Spleen (tissue), 11 donors: ENCODE results near the gene MDFI. TPM values are rescaled to one million over a fixed set of nuclear protein-coding genes. Genes with fewer than 3 reads are reported as not detected.

Experiments used
- DNase-seq: peaks from one replicate; pipeline ENCODE4 v3.0.0-alpha.2; 2020
- H3K27ac ChIP-seq, 8 donors: fragments of 200-600 bp; sonication (generic) in 7 of 8; 1 replicate in 4 of 8; 2 replicates in 4 of 8; pipeline versions ENCODE4 v1.5.0 to v1.8.0; 2016 to 2021; ENCODE audit warnings: inconsistent platforms in 4 of 8, mild to moderate bottlenecking in 4 of 8, moderate library complexity in 1 of 8
- H3K27me3 ChIP-seq, 7 donors: fragments of 200-600 bp; sonication (generic) in 6 of 7; replicated peaks in 1 of 7; 1 replicate in 4 of 7; 2 replicates in 3 of 7; pipeline versions ENCODE4 v1.5.0 to v1.8.0; 2016 to 2021; ENCODE audit warnings: inconsistent platforms in 3 of 7, mild to moderate bottlenecking in 1 of 7
- H3K36me3 ChIP-seq, 6 donors: fragments of 200-600 bp; sonication (generic) in 5 of 6; 1 replicate in 4 of 6; 2 replicates in 2 of 6; pipeline versions ENCODE4 v1.5.0 to v1.8.0; 2016 to 2021; ENCODE audit warnings: inconsistent platforms in 2 of 6
- H3K4me1 ChIP-seq, 6 donors: fragments of 200-600 bp; sonication (generic) in 5 of 6; 1 replicate in 3 of 6; 2 replicates in 3 of 6; pipeline versions ENCODE4 v1.5.0 to v1.8.0; 2016 to 2021; ENCODE audit warnings: inconsistent platforms in 3 of 6
- H3K4me3 ChIP-seq, 8 donors: fragments of 200-600 bp; sonication (generic) in 7 of 8; 1 replicate in 4 of 8; 2 replicates in 4 of 8; pipeline versions ENCODE4 v1.5.0 to v1.8.0; 2016 to 2021; ENCODE audit warnings: inconsistent platforms in 4 of 8, mild to moderate bottlenecking in 4 of 8, moderate library complexity in 2 of 8
- H3K9me3 ChIP-seq, 8 donors: fragments of 200-600 bp; sonication (generic) in 7 of 8; 1 replicate in 4 of 8; 2 replicates in 4 of 8; pipeline versions ENCODE4 v1.5.0 to v1.8.0; 2016 to 2021; ENCODE audit warnings: inconsistent platforms in 4 of 8
- POLR2A ChIP-seq, 3 donors: fragments of 450-650 bp; IDR thresholded peaks; one replicate each; pipeline ENCODE4 v1.5.1; 2017; ENCODE audit warnings: antibody characterized with exemption in 3 of 3, mild to moderate bottlenecking in 1 of 3
- POLR2AphosphoS5 ChIP-seq, 3 donors: sonication (generic); formaldehyde crosslinking; IDR thresholded peaks; one replicate each; pipeline ENCODE4 v1.5.1; 2017; ENCODE audit warnings: antibody characterized with exemption in 3 of 3
- WGBS, 5 donors: extraction: QIAGEN DNeasy Blood & Tissue Kit in 3 of 5; methylation state at CpG; one replicate each; pipeline versions ENCODE4 v1.1.5 to v1.1.7; 2013 to 2018; 5-methylcytosine and 5-hydroxymethylcytosine counted together
- intact Hi-C: fragments of 100-400 bp; cut with DNase I; formaldehyde crosslinking; loops from one replicate; pipeline ENCODE4 v1.15.0; 2023; ENCODE audit warnings: low total_unique reads
- polyA plus RNA-seq, 3 donors: library from polyadenylated mRNA; stranded (reverse); fragments of 200-250 nt; gene quantifications; one replicate each; pipeline ENCODE4 v1.2.1, GENCODE V29; 2013
- total RNA-seq, 7 donors: library from RNA; depleted of rRNA in 3 of 7; stranded (reverse); fragments of >200 nt in 3 of 7; fragmentation: NEBNext Ultra II Directional in 4 of 7; extraction: Animal tissue kit (Norgen Biotek cat#: 25700) in 4 of 7; gene quantifications; one replicate each; pipeline versions ENCODE4 v1.1.0 to v1.2.1, GENCODE V29; 2016 to 2021
- TF ChIP-seq, protein P1 (sequence below), 11 experiments: fragments of 200-600 bp in 7 of 11; fragments of 450-650 bp in 4 of 11; sonication (generic) in 4 of 11; IDR thresholded peaks in 8 of 11; conservative IDR thresholded peaks in 3 of 11; 1 replicate in 7 of 11; 2 replicates in 4 of 11; pipeline versions ENCODE4 v1.4.0 to v1.8.0; 2016 to 2021; ENCODE audit warnings: antibody characterized with exemption in 11 of 11, inconsistent platforms in 4 of 11, mild to moderate bottlenecking in 1 of 11
- donor health status: healthy with polysubstance abuse.
- donor health status: DM: no; HTN: no; CAD: no; lungs with moderate emphysema.
- donor health status: DM: no; HTN: no; CAD: no.
- donor health status: Bipolar disorder and iron deficiency.
- donor health status: healthy.
- donor health status: DM: no; HTN: no; CAD: no.
- donor health status: DM: yes; HTN: yes; CAD: no.

Gene MDFI
- total and polyA plus RNA-seq, 10 donors, result 0.28 to 0.82 (median 0.47) TPM; not detected in 5

- peaks cover 0 to 47% (median 0%) of the 10 kb centered on the region in 7 donors for H3K27me3 ChIP-seq
- no peaks in the 10 kb centered on the region for H3K4me1 ChIP-seq
- H3K27ac ChIP-seq, result no peak overlapping the region
- intact Hi-C loops, result no loop called here
- DNase-seq, result peak; percentile 56
- no peak overlapping the region for H3K4me3 ChIP-seq
- H3K36me3 ChIP-seq, result no peaks in the 10 kb centered on the region
- TF ChIP-seq POLR2AphosphoS5 (IDR thresholded peaks at IDR 0.05) (no peak), POLR2A (IDR thresholded peaks at IDR 0.05) (no peak)
- TF ChIP-seq, protein P1, sequence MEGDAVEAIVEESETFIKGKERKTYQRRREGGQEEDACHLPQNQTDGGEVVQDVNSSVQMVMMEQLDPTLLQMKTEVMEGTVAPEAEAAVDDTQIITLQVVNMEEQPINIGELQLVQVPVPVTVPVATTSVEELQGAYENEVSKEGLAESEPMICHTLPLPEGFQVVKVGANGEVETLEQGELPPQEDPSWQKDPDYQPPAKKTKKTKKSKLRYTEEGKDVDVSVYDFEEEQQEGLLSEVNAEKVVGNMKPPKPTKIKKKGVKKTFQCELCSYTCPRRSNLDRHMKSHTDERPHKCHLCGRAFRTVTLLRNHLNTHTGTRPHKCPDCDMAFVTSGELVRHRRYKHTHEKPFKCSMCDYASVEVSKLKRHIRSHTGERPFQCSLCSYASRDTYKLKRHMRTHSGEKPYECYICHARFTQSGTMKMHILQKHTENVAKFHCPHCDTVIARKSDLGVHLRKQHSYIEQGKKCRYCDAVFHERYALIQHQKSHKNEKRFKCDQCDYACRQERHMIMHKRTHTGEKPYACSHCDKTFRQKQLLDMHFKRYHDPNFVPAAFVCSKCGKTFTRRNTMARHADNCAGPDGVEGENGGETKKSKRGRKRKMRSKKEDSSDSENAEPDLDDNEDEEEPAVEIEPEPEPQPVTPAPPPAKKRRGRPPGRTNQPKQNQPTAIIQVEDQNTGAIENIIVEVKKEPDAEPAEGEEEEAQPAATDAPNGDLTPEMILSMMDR (IDR thresholded peaks at IDR 0.05 in 8 of 11, conservative IDR thresholded peaks at IDR 0.05 in 3 of 11), result no peak
- H3K9me3 ChIP-seq, result no peaks in the 10 kb centered on the region
- WGBS, 5 donors, result 84 to 91% (median 90%) methylated on average over 32 of the region's 32 CpGs
Measured at GRCh38 chr6:41652866-41653652, 14.8 kb downstream of the MDFI start.

- TF ChIP-seq POLR2A (IDR thresholded peaks at IDR 0.05), result no peak
- TF ChIP-seq, protein P1 (IDR thresholded peaks at IDR 0.05 in 8 of 11, conservative IDR thresholded peaks at IDR 0.05 in 3 of 11), result no peak
- TF ChIP-seq POLR2AphosphoS5 (IDR thresholded peaks at IDR 0.05), result no peak
- Histone ChIP-seq H3K27ac (no peak overlapping the region), H3K4me3 (no peak overlapping the region), H3K27me3 (peaks cover 0 to 47% (median 0%) of the 10 kb centered on the region in 7 donors), H3K4me1 (no peaks in the 10 kb centered on the region), H3K36me3 (no peaks in the 10 kb centered on the region), H3K9me3 (no peaks in the 10 kb centered on the region)
- 77 to 90% (median 85%) methylated on average over 5 of the region's 5 CpGs for WGBS, 5 donors
- intact Hi-C loops, result no loop called here
- DNase-seq, result peak; percentile 23
Measured at GRCh38 chr6:41653691-41654090, 15.4 kb downstream of the MDFI start.

GRCh38 chr6:41654151-41654697, 16.0 kb downstream of the MDFI start:
- 67 to 80% (median 72%) methylated on average over 5 of the region's 5 CpGs for WGBS, 5 donors
- peak; percentile 12 for DNase-seq
- H3K27ac ChIP-seq, result no peak overlapping the region
- intact Hi-C loops, result no loop called here
- no peak overlapping the region for H3K4me3 ChIP-seq
- TF ChIP-seq POLR2AphosphoS5 (IDR thresholded peaks at IDR 0.05) (no peak), POLR2A (IDR thresholded peaks at IDR 0.05) (no peak)
- TF ChIP-seq, protein P1 (IDR thresholded peaks at IDR 0.05 in 8 of 11, conservative IDR thresholded peaks at IDR 0.05 in 3 of 11), result no peak
- peaks cover 0 to 47% (median 4%) of the 10 kb centered on the region in 7 donors for H3K27me3 ChIP-seq
- no peaks in the 10 kb centered on the region for H3K4me1 ChIP-seq
- no peaks in the 10 kb centered on the region for H3K36me3 ChIP-seq
- no peaks in the 10 kb centered on the region for H3K9me3 ChIP-seq

DNA sequence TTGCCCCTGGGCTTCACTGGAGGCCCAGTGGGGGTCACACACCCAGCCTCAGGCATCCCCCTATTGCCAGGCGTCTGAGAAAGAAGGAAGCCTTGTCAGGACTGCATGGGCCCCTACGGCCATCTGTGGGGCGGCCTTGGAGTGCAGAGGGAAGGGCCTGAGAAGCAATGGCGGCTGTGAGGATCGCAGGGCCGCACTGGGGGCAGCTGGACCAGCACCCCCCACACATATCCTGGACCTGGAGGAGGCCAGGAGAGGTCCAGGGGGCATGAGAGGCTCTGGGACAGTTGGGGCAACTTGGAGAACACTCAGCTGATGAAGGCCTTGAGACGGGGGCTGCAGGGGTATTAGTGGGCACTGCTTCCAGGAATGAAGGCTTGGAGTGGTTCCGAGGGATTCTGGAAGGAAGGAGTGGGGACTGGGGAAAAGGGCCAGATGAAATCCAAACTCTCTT, 16.5 kb downstream of the MDFI start:
- TF ChIP-seq POLR2AphosphoS5 (IDR thresholded peaks at IDR 0.05) (no peak), POLR2A (IDR thresholded peaks at IDR 0.05) (no peak)
- TF ChIP-seq, protein P1 (IDR thresholded peaks at IDR 0.05 in 8 of 11, conservative IDR thresholded peaks at IDR 0.05 in 3 of 11), result no peak
- no peaks in the 10 kb centered on the region for H3K9me3 ChIP-seq
- DNase-seq, result peak; percentile 21
- WGBS, 5 donors, result 76 to 90% (median 88%) methylated on average over 8 of the region's 8 CpGs
- H3K27ac ChIP-seq, result no peak overlapping the region
- no peaks in the 10 kb centered on the region for H3K36me3 ChIP-seq
- peaks cover 0 to 48% (median 4%) of the 10 kb centered on the region in 7 donors for H3K27me3 ChIP-seq
- intact Hi-C loops, result no loop called here
- no peak overlapping the region for H3K4me3 ChIP-seq
- H3K4me1 ChIP-seq, result no peaks in the 10 kb centered on the region
